Choroid plexus epithelial cell (primary cell): Measurements from ENCODE around the gene LAMA4.

Experiments
- DNase-seq: peaks from one replicate; pipeline ENCODE4 v3.0.0-alpha.2; 2010; ENCODE audit warnings: low read depth
- H3K4me3 ChIP-seq: 2 replicates; pipeline ENCODE4 v1.5.1; 2011; ENCODE audit warnings: low read depth, mild to moderate bottlenecking, control low read depth, low read length, moderate library complexity
- TF ChIP-seq, protein P1 (sequence below): conservative IDR thresholded peaks from 2 replicates; pipeline ENCODE4 v1.5.1; 2011; ENCODE audit warnings: low read depth, mild to moderate bottlenecking, control low read depth, inconsistent platforms, low read length, moderate library complexity

The LAMA4 gene

DNA sequence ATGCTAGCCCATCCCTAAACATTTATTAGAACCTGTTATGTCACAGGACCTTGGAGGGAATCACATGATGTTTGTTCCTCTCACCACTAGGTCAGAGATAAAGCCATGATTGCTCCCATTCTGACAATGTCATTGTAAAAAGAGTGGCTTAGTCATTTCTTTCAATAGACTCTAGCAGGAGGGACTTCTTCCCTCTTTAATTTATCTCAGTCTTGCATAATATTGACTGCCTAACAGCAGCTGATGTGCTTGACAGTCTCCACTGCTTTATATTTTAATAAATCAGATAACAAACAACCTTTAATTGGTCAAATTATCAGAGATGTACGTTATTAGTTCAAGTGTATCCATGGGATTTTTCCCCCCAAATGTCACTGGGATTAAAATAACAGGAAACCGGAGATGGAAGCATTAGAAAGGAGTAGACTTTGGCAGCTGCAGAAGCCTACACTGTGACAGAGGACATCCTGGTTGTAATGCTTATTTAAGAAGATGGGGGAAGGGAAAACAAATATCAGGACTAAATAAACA is 39.6 kb downstream of the LAMA4 start:
- TF ChIP-seq, protein P1, sequence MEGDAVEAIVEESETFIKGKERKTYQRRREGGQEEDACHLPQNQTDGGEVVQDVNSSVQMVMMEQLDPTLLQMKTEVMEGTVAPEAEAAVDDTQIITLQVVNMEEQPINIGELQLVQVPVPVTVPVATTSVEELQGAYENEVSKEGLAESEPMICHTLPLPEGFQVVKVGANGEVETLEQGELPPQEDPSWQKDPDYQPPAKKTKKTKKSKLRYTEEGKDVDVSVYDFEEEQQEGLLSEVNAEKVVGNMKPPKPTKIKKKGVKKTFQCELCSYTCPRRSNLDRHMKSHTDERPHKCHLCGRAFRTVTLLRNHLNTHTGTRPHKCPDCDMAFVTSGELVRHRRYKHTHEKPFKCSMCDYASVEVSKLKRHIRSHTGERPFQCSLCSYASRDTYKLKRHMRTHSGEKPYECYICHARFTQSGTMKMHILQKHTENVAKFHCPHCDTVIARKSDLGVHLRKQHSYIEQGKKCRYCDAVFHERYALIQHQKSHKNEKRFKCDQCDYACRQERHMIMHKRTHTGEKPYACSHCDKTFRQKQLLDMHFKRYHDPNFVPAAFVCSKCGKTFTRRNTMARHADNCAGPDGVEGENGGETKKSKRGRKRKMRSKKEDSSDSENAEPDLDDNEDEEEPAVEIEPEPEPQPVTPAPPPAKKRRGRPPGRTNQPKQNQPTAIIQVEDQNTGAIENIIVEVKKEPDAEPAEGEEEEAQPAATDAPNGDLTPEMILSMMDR = no peak
- no peak overlapping the region for H3K4me3 ChIP-seq
- DNase-seq = peak; percentile 32

DNA sequence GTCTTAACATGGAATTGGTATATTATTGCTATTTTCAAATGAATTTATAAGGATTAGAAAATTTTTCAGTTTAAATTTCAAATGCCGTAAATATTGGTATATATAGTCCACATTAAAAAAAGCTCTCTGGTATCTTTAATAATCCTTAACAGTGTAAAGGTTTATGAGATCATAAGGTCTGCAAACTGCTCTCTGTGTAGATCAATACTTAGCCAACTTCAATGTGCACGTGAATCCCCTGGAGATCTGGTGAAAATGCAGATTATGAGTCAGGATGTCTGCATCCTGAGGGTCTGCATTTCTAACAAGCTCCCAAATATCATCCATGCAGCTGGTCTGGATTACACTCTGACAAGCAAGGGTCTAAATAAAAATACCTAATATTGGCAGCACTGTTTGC is 43.5 kb downstream of the LAMA4 start:
- DNase-seq = no peak
- TF ChIP-seq, protein P1 = no peak
- H3K4me3 ChIP-seq = no peak overlapping the region

DNA sequence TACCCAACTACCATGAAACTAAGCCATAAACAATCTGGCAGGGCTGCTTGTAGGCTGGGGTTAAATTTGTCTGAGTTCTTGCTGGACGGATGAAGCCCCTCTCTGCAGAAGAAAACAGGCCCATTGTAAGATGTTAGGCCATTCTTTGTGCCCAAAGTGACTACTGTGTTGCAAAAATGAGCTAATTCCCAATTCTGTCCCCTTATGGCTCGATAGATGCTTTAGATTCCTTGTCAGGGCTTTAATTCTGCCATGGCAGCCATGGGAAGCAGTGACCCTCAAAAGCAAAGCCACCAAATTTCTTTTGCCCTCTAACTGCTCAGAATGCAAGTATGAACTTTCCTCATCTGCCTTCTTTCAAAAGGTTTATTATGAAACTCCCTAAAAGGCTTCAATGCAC is 45.2 kb downstream of the LAMA4 start:
- H3K4me3 ChIP-seq = no peak overlapping the region
- no peak for DNase-seq
- TF ChIP-seq, protein P1 = no peak

DNA sequence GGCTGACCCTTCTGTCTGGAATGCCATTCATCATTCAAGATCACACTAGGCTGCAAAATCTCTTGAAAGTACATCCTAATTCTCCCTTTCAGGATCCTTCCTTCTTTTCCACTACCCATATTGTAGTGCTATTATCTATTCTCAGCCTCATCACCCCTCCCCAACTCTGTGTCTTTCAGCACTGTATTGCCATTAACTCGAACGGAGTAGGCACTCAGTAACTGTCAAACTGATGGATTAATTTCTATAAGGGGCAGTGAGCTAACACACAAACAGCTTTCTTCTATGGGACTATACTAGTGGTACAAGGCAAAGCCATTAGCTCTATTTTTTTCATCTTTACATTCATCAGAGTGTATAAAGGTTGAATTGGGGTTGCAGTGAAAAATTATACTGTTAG is 46.6 kb downstream of the LAMA4 start:
- DNase-seq = no peak
- TF ChIP-seq, protein P1 = no peak

DNA sequence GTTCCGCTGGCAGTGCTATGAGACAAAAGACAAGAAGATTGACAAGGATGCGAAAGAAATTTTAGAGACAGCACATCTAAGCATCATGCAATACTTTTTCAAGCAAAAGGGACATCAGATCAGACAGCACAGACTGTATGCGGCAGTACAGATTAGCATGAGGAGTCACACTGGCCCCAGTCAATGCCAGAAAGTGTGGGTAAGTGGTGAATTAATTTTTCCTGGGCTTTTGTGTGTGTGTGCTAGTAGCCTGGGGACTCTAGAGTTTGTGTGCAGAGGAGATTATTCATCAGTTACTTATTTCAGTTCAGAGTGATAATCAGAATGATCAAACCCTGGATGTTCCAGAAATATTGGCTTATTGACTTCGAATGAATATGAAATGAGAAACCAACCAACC is 47.2 kb downstream of the LAMA4 start:
- TF ChIP-seq, protein P1 = no peak
- no peak overlapping the region for H3K4me3 ChIP-seq
- no peak for DNase-seq

More for the DNA sequence above, 46.6 kb downstream of the LAMA4 start:
- no peak overlapping the region for H3K4me3 ChIP-seq

DNA sequence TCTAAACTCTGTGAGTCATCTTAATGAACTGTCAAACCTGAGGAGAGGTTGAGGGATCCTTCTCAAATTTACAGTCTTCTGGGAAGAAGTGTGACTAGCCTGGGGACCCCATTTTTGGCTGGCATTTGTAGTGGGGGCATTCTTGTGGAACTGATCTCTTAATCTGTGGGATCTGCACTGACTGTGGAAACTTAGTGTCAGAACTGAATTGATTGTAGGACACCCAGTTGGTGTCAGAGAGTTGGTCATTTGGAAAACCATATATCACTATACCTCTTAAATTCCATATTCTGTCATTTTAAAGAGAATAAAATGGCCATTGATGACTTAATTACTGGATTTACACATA is 48.3 kb downstream of the LAMA4 start:
- no peak for DNase-seq
- TF ChIP-seq, protein P1 = no peak
- H3K4me3 ChIP-seq = no peak overlapping the region

DNA sequence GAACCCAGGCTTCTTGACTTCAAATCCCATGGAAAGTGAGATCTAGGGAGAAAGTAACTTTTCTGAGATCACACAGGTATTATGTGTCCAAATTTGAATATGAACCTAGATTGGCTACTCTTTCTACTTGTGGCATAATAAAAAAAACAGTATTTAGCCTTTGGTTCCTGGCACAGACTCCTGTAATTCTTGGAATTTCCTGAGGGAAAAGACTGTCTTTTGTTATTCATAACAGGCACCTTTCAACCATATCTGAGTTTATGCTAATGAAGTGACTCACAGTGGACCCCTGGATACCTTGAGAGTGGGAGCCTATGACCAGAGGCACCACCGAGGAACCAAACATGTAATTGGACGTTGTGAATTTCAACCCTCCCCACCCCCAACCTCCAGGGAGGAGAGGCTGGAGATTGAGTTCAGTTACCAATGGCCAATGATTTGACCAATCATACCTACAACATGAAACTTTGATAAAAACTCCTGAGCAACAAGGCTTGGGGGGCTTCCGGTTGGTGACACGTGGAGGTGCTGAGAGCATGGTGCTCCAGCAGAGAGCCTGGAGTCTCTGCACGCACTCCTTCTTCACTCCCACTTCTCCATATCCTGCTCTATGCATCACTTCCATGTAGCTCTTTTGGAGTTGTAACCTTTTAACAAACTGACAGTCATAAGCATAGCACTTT is 48.8 kb downstream of the LAMA4 start:
- TF ChIP-seq, protein P1 = no peak
- no peak overlapping the region for H3K4me3 ChIP-seq
- DNase-seq = peak; percentile 65
